Umbilical cord (tissue), 2 donors: ENCODE measurements around the gene TIAM1. TPM values are rescaled to one million over a fixed set of nuclear protein-coding genes. Genes with fewer than 3 reads are reported as not detected.

ENCODE experiments used
- DNase-seq: peaks from one replicate; pipeline ENCODE4 v3.0.0-alpha.2; 2015; ENCODE audit warnings: low spot score
- total RNA-seq: library from RNA; depleted of rRNA; stranded (reverse); fragments of >200 nt; gene quantifications from one replicate; pipeline ENCODE4 v1.2.3, GENCODE V29; 2014; ENCODE audit warnings: low replicate concordance; ENCODE audit not compliant: insufficient read depth

TIAM1 gene
- total RNA-seq, 1 donor from 2014 or later, result 14.0 TPM

GRCh38 chr21:31332525-31332924 is 11.5 kb downstream of the TIAM1 start:
- no peak for DNase-seq

- no peak for DNase-seq
These were observed 12.8 kb downstream of the TIAM1 start for GRCh38 chr21:31331231-31331630.

GRCh38 chr21:31330144-31330483 is 13.9 kb downstream of the TIAM1 start:
- DNase-seq, result no peak

GRCh38 chr21:31329456-31330143 is 14.5 kb downstream of the TIAM1 start:
- DNase-seq, result no peak

- DNase-seq, result no peak
These were observed 17.4 kb downstream of the TIAM1 start for GRCh38 chr21:31326522-31327242.

- DNase-seq, result no peak
These were observed 25.1 kb downstream of the TIAM1 start for GRCh38 chr21:31318971-31319370.

- DNase-seq, result no peak
These were observed 26.4 kb downstream of the TIAM1 start for GRCh38 chr21:31317688-31318087.

- DNase-seq, result no peak
These were observed 27.4 kb downstream of the TIAM1 start for GRCh38 chr21:31316488-31317169.

GRCh38 chr21:31316072-31316471 is 28.0 kb downstream of the TIAM1 start:
- no peak for DNase-seq

GRCh38 chr21:31310750-31311149 is 33.3 kb downstream of the TIAM1 start:
- peak; percentile 28 for DNase-seq

GRCh38 chr21:31308584-31308983 is 35.5 kb downstream of the TIAM1 start:
- no peak for DNase-seq

GRCh38 chr21:31305888-31306287 is 38.2 kb downstream of the TIAM1 start:
- DNase-seq, result no peak

GRCh38 chr21:31299291-31300147 is 44.5 kb downstream of the TIAM1 start:
- DNase-seq, result peak; percentile 50

GRCh38 chr21:31298618-31299269 is 45.3 kb downstream of the TIAM1 start:
- DNase-seq, result no peak

GRCh38 chr21:31297806-31298205 is 46.3 kb downstream of the TIAM1 start:
- DNase-seq, result no peak

- no peak for DNase-seq
These were observed 48.4 kb downstream of the TIAM1 start for GRCh38 chr21:31295676-31296075.

- DNase-seq, result no peak
These were observed 49.4 kb downstream of the TIAM1 start for GRCh38 chr21:31294691-31295090.

- DNase-seq, result peak; percentile 25
These were observed 50.1 kb downstream of the TIAM1 start for GRCh38 chr21:31293986-31294385.

GRCh38 chr21:31290765-31291164 is 53.3 kb downstream of the TIAM1 start:
- no peak for DNase-seq

GRCh38 chr21:31289702-31290101 is 54.4 kb downstream of the TIAM1 start:
- no peak for DNase-seq

- DNase-seq, result no peak
These were observed 55.9 kb downstream of the TIAM1 start for GRCh38 chr21:31288191-31288590.
